Measurements from ENCODE around the gene SH2D5.

DNA sequence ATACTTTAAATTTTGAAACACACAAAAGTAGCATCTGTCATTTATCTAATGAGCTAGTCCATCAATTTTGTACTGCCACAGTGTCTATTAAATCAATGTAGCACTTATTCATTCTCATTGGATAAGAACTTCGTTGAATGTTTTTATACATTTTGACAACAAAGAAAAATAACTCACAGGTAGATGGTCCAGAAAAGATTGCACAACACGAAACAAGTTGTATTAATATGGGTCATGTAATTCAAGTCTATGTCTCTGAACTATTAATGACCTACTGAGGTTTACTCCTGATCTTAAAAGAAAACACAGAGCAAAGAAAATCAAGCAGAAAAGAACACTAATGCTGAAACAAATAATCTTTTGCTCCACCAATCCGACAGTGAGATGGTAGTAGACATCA is 39.3 kb upstream of the SH2D5 start:
- no peak for TF ChIP-seq CTCF (IDR thresholded peaks at IDR 0.05)
- no peak for TF ChIP-seq EZH2phosphoT487 (IDR thresholded peaks at IDR 0.05)
- TF ChIP-seq EZH2 (IDR thresholded peaks at IDR 0.05) = no peak
